H1 (cell line): ENCODE data around the gene SLC1A3. TPM values are rescaled to one million over a fixed set of nuclear protein-coding genes. Genes with fewer than 3 reads are reported as not detected.

Source experiments
- GTF2F1 ChIP-seq: IDR thresholded peaks from 2 replicates; pipeline ENCODE4 v1.6.1; 2012; ENCODE audit warnings: low read depth, low read length, improper control_type of control experiment, borderline replicate concordance
- polyA plus RNA-seq, 7 experiments: library from polyadenylated mRNA; depleted of rRNA in 3 of 7; stranded (reverse) in 5 of 7; unstranded in 2 of 7; fragments of >200 nt in 5 of 7; fragments of 200-250 nt in 2 of 7; gene quantifications; 1 replicate in 5 of 7; 2 replicates in 1 of 7; 4 replicates in 1 of 7; pipeline versions ENCODE4 v1.2.1 to v1.2.3, GENCODE V29; 2011 to 2013; ENCODE audit warnings: missing spikeins in 2 of 7, mixed read lengths in 2 of 7
- total RNA-seq: library from RNA; stranded (reverse); fragmentation: NEBNext Ultra II Directional; extraction: Animal tissue kit (Norgen Biotek cat#: 25700); gene quantifications from 2 replicates; pipeline ENCODE4 v1.2.1, GENCODE V29; 2021

Gene SLC1A3
- total and polyA plus RNA-seq, 2 of the 8 experiments (the other 6 are each of a cell fraction or from before 2014, with no cell fraction given): 26.7 to 35.3 TPM

DNA sequence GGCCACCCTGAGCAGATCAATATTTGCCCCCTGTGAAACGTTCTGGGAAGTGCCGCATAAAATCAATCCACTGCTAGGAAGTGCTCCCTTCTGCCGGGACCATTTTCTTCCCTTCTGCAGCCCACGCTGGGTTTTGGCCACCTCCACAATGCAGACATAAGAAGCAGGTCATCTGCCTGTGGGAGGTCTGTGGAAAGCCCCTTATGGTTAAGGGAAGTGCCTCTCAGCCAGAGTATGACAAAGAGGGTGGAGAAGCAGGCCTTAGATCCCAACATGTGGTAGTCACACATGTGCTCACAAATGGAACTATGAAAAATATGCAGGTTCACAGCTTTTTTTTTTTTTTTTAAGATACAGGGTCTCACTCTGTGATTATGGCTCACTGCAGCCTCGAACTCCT is 82.8 kb downstream of the SLC1A3 start (continued):
- TF ChIP-seq GTF2F1: no peak
